K562 (cell line): ENCODE results near the gene HYAL3. TPM values are rescaled to one million over a fixed set of nuclear protein-coding genes. Genes with fewer than 3 reads are reported as not detected.

Experiments
- CHD7 ChIP-seq: fragments of 200-600 bp; sonication (generic); IDR thresholded peaks from one replicate; pipeline ENCODE4 v1.6.1; 2012; ENCODE audit warnings: mild to moderate bottlenecking, low read depth, low read length, inconsistent platforms
- FOXK2 ChIP-seq, 2 experiments: fragments of 450-650 bp; IDR thresholded peaks in 1 of 2; conservative IDR thresholded peaks in 1 of 2; 2 replicates each; pipeline ENCODE4 v1.6.1; 2016; ENCODE audit warnings: low read depth in 2 of 2, mild to moderate bottlenecking in 1 of 2
- FOXP4 ChIP-seq: sonication (generic); formaldehyde crosslinking; IDR thresholded peaks from 2 replicates; pipeline ENCODE4 v1.8.0; 2022; ENCODE audit warnings: mild to moderate bottlenecking, missing genetic modification reagents, borderline replicate concordance
- GABPB1 ChIP-seq: sonication (generic); formaldehyde crosslinking; IDR thresholded peaks from 2 replicates; pipeline ENCODE4 v1.8.0; 2022; ENCODE audit warnings: mild to moderate bottlenecking, missing genetic modification reagents
- KDM5B ChIP-seq: fragments of 200-600 bp; sonication (generic); IDR thresholded peaks from 2 replicates; pipeline ENCODE4 v1.6.1; 2012; ENCODE audit warnings: low read depth, mild to moderate bottlenecking, moderate library complexity, low read length, control low read depth, inconsistent platforms; ENCODE audit not compliant: insufficient replicate concordance
- MAX ChIP-seq: sonication (generic); formaldehyde crosslinking; IDR thresholded peaks from 2 replicates; pipeline ENCODE4 v1.9.0; 2022; ENCODE audit warnings: mild to moderate bottlenecking, missing genetic modification reagents
- NFE2 ChIP-seq: IDR thresholded peaks from 2 replicates; pipeline ENCODE4 v1.6.1; 2014; ENCODE audit warnings: antibody characterized with exemption, low read depth
- TCF15 ChIP-seq: fragments of 250-450 bp; sonication (Bioruptor Pico); IDR thresholded peaks from 2 replicates; pipeline ENCODE4 v1.8.0; 2022; ENCODE audit warnings: moderate library complexity, mild to moderate bottlenecking, inconsistent platforms
- ZNF224 ChIP-seq: sonication (generic); formaldehyde crosslinking; IDR thresholded peaks from 2 replicates; pipeline ENCODE4 v1.8.0; 2022; ENCODE audit warnings: mild to moderate bottlenecking, missing genetic modification reagents
- polyA plus RNA-seq, 8 experiments: library from polyadenylated mRNA; depleted of rRNA in 4 of 8; stranded (reverse) in 5 of 8; unstranded in 3 of 8; fragments of >200 nt; fragmentation: Nextera tagmentation in 2 of 8; fragmentation: Illumina TruSeq in 1 of 8; extraction: Ambion mirVana in 2 of 8; extraction: Trizol in 1 of 8; gene quantifications; 2 replicates each; pipeline versions ENCODE4 v1.2.1 to v1.2.3, GENCODE V29; 2011 to 2014; ENCODE audit warnings: inconsistent platforms in 1 of 8, missing spikeins in 1 of 8
- total RNA-seq, 7 experiments: library from RNA; depleted of rRNA in 6 of 7; stranded (reverse); fragments of >200 nt in 6 of 7; fragmentation: Illumina TruSeq in 2 of 7; extraction: Trizol in 2 of 7; gene quantifications; 2 replicates each; pipeline versions ENCODE4 v1.2.1 to v1.2.3, GENCODE V29; 2011 to 2021; ENCODE audit warnings: low replicate concordance in 1 of 7

The HYAL3 gene
- total and polyA plus RNA-seq, 9 of the 15 experiments (the other 6 are each of a cell fraction or from before 2014, with no cell fraction given) = 0.38 to 9.1 (median 6.8) TPM

- TF ChIP-seq FOXP4 (CRISPR knock-in tag) (no peak; the same call in 1 of the 2 replicates), KDM5B (peak; percentile 52), TCF15 (CRISPR knock-in tag) (peak; percentile 64; the same call in 1 of the 2 replicates), CHD7 (no peak), ZNF224 (CRISPR knock-in tag) (0 out of 2 replicates have a peak, but pooled peaks have one; percentile 57), NFE2 (peak; percentile 70; the same call in 1 of the 2 replicates), MAX (CRISPR knock-in tag) (peak; percentile 69), GABPB1 (CRISPR knock-in tag) (no peak), FOXK2 (conservative IDR thresholded peaks at IDR 0.05 in 1 of 2, IDR thresholded peaks at IDR 0.05 in 1 of 2; ENCODE audit: low read depth in 2 of 2) (0 out of 4 replicates have a peak, but pooled peaks of 1 of the 2 experiments have one; percentile 43)
Measured at GRCh38 chr3:50299929-50300680, 900 bp upstream of the HYAL3 start (continued).
